NCI-H1694 treated with DMSO at 0.1 percent for 48 hours (cell line): ENCODE measurements around the gene TXLNG.
"Not testable (repeated sequence)": the region's sequence is repeated elsewhere in the genome, so short reads cannot be mapped to it uniquely, and the experiment has no call there.

Experiments
- DNase-seq: peaks from one replicate; lab custom pipeline; 2025; lab: John Stamatoyannopoulos, UW

TXLNG gene

DNA sequence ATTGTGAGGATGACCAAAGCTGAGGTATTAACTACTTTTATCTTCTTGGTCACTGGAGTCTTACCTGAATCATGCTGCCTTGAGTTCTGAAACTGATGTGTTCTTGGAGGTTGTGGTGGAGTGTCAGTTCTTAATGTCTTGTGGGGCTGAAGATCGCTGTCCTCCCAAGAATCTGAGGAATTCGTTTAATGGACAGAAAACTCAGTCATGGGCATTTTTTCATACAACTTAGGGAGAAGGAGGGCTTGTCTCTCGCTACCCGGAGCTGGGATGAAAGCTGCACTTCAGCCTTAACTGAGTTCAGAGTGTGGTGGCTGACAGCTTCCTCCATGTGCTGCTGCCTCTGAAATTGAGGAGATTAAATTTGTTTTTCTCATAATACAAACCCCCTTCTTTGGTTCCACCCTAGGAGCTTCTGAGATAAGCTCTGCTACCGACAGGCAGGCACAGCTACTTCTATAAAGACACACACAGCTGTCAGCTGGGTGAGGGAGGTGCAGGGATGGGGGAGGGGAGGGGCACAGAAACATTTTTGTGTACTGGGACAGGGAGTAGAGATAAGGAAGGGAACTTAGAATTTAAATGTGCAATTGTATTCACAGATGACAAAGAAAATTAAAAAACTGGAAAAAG lies 53.1 kb downstream of the TXLNG start:
- no peak for DNase-seq

DNA sequence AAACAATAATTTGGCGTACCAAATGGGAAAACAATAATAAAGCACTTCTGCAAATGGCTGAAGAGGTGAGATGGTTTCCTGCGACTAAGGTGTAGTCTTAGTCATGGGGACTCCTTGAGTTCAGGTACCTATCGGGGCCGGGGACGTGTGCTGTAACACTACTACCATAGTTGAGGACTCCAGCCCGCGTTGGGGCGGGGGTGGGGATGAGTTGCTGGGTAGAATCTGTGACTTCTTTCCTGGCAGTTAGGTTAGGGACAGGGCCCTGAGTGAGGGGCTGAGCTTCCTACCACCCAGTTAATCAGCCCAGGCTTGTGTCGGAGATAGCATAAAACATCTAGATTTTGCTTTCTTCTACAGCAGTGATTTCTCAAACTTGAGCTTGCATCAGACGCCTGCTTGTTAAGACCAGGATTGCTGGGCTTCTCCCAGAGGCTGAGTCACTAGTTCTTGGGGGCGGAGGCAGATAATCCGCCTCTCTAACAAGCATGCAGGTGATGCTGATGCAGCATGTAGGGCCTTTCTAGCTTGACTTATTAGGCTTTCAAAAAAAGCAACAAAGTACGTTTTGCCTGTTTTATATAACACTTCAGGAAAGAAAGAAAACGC lies 53.7 kb downstream of the TXLNG start:
- DNase-seq, result no peak

DNA sequence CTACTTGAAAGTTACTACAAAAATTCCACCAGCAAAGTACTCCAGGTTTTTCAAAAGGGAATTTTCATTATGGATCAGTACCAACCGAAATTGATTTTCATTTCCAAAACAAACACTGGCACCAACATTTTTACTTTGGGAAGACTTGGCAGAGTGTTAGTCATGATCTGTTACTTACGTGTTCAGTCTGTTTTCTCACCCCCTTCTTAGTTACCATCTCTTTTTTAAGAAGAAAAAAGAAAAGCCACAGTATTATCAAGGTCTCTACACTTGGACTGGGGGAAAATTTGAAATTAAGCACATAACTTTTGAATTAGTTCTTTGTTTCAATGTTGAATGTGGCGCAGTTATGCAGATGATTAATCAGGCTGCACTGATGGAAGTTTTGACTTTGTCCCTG lies 56.4 kb downstream of the TXLNG start:
- DNase-seq, result no peak

DNA sequence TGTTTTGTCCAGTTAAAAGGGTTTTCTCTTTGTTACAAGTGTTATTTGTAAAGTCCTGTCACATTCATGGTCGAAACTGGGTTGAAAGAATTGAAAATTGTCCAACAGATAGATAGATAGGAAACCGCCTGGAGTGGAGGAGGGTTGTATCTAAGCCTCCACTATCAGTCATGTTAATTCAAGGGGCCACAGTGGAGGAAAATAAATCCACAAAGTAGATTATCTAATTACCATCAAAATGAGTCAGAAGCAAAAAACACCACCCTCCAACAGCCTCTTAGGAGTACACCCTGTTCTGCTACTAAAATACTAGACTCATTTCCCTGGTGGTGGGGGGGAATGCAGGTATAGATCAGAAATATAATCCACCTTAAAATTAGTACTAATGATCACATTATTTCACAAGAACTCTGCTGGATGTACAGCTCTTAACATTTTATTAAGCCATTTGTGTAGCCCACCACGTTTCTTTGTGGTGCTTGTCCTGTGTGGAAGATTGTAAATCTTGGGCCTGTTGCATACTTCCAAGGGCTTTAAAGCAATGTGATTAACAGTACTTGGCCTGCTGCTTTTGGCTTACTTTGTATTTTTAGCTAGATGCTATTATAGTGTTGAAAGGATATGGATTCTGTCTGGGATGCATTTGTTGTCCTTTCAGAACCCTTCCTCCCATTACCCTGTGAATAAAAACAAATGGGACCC lies 57.1 kb downstream of the TXLNG start:
- DNase-seq, result no peak

DNA sequence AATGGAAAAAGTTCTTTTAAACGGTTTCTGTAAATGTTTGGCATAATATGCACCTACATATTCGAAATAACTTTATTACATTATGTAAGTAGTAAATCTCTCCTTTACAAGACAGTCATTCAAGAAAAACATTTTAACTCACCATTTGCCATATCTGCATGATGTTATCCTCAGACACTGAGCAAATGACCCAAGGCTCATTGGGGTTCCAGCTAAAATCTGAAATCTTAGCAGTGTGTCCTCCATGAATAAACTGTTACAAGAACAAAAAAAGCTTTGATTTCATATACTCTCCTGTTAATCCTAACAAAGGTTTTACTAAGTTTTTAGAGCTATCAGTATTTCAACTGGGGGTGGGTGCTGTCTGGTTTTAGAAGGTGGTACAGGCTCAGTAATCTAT lies 59.4 kb downstream of the TXLNG start:
- DNase-seq, result no peak

DNA sequence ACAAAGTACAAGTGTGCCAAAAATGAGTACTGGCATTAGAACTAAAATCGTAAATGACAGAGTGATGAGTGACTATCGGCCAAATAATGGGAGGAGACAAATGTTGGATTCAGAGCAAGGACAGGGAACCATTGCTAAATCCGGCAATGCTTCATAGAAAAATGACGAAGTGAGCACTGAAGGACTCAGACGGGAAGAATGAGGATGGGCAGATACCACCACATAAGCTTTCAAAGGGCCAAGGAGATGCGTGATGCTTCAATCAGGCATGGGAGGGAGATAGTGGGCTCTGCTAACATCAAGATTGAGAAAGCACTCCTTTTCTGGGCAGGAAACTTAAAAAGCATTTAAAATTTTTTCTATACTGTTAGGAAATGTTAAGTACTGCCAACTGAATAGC lies 62.3 kb downstream of the TXLNG start:
- DNase-seq, result no peak

DNA sequence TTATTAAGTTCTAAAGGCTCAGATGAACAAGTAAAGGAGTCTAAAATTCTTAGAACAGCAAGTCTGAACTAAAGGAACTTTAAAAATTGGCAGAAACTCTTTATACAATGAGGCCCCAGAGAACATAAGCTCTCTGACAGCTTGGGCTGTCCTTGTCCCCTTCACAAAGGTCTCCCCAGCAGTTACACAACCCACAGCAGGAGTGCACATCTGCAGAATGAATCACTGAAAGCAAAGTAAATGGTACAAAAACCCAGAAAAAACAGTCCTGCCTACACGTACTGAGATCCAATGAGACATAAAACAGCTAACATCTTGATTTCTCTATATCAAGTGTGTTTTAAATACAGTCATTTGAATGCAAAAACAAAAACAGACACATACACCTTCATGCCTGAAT lies 65.2 kb downstream of the TXLNG start:
- no peak for DNase-seq

DNA sequence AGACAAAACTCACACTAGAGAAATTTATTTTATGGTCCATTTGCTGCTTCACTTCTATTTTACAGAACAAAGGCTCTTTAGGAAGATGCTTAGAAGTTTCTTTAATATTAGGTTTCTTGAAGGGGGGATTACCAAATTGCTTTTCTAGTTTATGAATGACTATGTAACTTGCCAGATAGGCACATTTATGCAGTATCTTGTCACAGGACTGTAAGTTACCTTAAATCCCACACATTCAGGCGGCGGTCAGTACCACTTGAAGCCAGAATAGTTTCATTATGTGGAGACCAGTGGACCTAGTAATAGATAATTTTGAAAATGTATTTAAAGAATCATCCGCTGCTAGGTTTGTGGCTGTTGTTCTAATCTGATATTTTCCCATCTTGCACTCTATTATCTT lies 65.6 kb downstream of the TXLNG start:
- DNase-seq, result no peak

DNA sequence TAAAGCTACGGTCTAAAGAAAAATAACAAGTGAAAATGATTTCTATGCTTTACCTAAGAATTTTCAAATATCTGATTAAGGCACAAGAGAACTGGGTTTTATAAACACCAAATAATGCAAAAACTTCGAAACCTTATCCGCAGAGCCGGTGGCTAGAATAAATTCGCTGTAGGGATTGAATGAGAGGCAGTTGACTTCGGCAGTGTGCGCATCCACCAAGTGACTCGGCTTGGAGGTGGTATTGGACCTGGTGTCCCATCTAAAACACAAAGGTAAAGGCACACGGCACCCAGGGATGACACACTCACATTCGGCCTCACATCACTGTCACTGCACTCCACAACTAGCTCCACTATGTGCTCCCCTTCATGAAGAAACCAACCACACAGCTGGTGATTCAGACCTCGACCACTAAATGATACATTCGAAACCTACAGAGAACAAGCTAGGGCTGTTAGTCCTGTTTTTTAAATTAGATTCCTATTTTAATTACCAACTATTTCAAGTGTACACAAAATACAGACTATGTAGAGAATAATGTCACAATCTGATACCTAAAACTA lies 66.4 kb downstream of the TXLNG start:
- DNase-seq, result no peak

DNA sequence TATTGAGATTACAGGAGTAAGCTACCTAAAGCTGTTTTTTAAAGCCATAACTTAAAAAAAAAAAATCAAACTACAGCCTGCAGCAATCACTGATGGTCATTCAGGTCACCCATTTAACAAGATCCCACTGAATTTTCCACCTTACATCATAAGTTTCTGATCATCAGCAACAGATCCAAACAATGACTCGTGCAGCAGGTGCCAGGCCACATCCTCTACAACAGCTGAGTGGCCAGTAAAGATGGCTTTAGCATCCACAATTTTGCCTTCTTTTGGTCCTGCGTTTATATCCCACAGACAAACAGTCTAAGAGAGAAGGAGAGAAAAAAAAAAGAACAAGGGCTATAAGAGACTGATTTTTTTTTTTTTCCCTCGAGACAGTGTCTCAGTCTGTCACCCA lies 67.3 kb downstream of the TXLNG start:
- DNase-seq, result no peak

DNA sequence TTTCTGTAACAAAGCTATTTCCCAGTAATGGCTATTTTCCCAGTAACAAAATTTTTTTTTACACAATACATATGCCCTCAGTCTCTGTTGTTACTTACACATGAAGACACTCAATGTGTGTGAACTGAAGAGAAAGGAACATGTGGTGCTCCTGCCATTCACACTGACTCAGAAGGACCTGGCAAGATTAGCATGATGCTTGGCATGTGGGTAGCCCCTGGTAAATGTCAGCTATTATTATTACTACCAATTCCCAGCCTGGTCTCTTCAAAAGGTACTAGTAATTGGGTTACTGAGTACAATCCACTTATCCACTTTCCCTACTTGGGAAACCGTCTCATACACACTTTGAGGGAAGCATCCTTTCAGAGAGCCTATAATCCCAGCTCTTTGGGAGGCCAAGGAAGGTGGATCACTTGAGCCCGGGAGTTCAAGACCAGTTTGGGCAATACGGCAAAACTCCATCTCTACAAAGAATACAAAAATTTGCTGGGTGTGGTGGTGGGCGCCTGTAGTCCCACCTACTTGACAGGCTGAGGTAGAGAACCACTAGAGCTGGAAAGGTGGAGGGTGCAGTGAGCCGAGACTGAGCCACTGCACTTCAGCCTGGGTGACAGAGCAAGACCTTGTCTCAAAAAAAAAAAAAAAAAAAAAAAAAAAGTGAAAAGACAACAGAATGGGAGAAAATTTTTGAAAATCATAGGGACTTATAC lies 69.3 kb downstream of the TXLNG start:
- DNase-seq, result no peak

DNA sequence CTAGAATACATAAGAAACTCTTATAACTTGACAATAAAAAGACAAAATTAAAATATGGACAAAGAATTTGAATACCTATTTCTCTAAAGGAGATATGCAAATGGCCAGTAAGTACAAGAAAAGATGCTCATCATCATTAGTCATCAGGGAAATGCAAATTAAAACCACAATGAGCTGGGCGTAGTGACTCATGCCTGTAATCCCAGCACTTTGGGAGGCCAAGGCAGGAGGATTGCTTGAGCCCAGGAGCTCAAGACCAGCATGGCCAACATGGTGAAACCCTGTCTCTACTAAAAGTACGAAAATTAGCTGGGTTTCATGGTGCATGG lies 69.8 kb downstream of the TXLNG start:
- DNase-seq, result not testable (repeated sequence)

DNA sequence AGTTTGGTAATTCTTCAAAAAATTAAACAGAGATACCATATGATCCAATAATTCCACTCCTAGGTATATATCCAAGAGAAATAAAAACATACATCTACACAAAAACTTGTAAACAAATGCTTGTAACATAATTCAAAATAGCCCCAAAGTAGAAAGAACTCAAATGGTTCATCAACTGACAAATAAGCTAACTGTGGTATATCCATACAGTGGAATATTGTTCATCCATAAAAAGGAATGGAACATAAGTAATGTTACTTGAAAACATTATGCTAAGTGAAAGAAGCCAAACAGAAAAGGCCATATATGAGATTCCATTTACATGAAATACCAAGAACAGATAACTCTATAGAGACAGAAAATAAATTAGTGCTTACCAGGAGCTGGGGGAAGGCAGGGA lies 70.5 kb downstream of the TXLNG start:
- no peak for DNase-seq

DNA sequence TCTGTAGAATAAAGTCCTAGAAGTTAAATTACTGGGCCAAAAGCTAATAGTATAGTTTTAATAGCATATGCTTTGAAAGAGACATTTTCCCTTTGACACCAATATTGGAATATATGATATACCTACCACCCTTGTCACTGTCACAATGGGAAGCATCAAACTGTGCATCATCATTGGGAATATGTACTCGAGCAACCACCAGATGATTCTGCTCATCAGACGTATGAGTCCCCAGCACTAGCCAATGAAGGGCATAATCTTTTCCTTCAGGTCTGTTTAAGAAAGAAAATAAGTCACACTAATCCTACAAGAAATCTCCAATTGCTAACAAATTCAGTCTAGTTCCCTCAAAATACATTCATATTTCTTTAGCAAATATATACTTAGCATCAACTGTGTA lies 76.6 kb downstream of the TXLNG start:
- DNase-seq, result no peak

DNA sequence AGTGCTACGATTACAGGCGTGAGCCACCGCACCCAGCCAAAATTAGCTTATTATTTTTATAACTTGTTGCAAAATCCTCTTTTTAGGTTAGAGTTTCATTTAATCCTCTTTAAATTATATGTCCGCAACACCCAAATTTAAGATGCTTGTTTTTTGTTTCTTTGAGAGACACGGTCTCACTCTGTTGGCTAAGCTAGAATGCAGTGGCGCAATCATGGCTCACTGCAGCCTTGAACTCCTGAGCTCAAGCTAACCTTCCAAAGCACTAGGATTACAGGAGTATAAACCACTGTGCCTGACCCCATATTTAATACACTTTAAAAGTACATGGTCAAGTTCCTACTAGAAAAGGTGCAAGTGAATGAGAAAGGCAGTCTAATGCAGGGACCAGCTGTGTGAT lies 81.7 kb downstream of the TXLNG start:
- DNase-seq, result no peak

DNA sequence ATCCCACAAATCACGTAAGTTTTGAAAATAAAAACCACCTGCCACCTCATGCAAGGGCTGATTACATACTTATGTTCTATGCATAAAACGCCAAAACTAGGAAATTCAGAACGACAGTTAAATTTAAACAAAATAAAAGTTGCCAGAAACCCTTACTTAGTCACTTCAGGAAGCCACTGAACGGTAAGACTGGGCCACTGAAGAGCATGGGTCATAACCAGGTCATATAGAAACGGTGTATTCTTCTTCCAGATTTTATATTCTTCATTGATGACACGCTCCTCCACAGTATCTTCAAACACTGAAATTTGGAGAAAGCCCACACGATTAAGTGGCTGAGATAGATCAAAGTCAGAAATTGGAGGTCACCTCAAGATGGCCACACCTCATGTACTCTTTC lies 82.7 kb downstream of the TXLNG start:
- DNase-seq, result no peak

DNA sequence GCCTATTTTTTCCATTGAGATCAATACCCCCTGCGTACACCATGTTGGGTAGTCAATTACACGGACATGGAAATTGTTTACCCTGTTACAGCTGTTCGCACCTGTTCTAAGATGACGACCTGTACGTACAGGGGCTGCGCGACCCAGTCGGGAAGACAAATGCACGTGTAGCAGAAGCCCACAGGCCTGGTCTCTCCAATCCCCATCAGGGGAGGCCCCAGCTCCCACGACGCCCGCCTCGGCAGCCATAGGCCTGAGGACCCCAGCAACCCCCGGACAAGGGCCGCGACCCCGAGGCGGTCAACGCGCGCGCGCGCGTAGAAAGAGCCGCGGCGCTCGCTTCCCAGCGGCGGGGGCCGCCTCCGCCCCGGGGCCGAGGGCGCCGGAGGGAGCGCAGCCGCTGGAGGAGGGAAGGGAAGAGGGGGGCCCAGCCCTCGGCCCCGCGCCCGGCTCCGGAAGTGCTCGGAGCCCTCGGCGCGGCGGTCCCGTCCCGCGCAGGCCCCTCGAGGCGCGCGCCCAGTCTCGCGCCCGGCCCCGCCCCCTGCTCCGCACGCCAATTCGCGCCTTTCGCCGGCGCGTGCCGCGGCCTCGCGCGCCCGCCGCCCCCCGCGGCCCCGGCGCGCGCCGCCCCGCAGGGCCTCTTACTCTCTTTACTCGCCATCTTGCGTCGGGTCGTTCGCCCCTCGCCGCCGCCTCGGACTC lies 83.3 kb downstream of the TXLNG start:
- DNase-seq, result no peak

DNA sequence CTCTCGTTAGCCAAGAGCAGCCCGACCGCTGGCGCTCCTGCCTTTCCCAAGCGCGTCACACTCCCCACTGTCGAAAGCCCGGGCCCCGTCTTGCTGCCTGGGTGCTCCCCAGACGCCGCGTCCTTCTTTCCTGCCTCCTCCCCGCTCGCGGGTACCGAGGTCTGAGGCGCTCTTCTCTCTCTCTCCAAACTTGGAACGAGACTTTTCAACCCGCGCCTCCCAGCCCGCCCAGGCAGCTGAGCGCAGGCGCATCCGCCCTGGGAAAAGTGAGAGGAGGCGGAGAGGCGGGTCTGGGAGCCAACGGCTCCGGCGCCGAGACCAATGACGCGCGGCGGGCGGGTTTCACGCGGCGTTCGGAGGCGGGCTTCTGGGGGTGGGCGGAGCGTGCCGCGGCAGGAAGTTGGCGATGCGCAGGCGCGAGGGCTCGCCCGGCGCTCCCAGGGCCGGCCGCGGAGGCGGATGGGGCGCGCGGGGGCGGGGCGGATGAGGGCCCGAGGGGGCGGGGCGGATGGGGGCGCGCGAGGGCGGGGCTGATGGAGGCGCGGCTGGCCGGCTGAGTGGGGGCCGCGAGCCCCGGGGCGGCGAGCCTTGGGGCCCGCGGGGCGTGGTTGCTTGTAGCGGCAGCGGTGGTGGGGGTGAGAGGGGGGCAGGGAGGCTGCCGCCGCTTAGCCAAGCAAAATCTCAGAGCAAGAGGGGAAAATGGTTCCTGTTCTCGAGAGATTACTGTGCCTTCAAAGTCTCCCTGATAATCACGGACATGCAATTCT lies 84.0 kb downstream of the TXLNG start, which contains the start of gene RBBP7:
Gene RBBP7, minus strand, starts transcription at position 268 of the 767 bp plus-strand sequence. CDS start 309 bp downstream, outside the sequence.
- peak; percentile 62 for DNase-seq

DNA sequence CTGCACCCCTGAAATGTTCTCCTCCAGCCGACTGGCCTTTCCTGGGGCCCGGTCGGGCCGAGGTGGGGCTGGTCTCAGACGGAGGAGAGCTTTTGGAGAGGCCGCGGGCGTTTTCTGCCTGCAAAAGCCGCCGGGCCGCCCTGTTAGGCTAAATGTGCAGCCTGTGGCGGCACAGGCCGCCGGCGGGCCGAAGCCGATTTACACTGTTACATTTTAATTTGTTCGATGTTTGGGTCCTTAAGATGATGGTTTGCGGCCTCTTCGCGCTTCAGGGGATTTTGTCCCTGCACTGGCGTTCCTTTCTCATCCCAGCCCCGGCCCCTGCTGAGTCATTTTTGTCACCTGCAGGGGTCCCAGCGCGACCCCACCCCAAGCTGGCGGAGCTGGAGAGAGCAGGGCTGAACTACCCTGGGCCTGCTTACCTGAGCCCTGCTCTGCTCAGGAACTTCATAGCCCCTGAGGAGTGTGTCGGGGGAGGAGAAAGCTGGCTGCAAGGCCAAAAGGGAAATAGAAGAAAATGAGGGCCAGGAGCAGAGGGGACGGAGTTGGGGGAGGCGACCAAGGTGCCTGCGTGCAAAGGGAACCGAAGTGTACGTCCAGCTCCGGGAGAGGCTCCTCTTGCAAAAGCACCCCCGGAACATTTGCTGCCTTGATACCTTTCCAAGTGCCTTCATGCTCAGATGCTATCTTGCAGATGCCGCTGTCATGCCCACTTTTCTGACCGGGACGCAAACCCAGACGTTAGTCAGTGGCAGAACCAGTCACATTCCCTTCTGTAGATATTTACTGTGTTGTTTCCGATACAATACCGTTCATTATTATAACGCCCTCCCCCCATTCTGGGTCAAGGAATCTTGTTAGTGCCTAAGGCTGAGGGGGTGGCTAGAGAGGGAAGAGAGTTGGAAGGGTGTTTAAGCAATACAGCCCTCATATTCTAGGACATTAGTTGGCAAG lies 84.9 kb downstream of the TXLNG start:
- no peak for DNase-seq

DNA sequence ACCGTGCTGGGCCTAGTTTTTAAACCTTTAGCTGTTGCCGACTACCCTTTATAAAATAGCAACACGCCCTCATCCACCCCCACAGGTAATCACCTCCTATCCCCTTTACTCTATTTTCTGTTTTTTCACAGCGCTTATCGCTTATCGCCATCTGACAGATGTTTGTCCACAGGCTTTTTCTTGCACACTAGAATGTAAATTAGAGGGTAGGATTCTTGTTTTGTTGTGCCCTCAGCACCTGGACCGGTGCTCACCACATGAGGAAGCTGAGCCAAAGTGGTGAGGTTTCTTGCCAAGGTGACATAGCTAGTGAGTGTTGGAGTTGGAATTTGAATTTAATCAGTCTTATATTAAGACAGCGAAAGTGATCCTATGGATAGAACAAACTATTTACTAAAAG lies 86.8 kb downstream of the TXLNG start:
- no peak for DNase-seq
